Vagina (tissue), 2 donors: ENCODE measurements around the gene NTF3. TPM values are rescaled to one million over a fixed set of nuclear protein-coding genes. Genes with fewer than 3 reads are reported as not detected.

Source experiments
- DNase-seq, 2 donors: peaks; one replicate each; pipeline ENCODE4 v3.0.0-alpha.2; 2017; ENCODE audit errors: extremely low spot score in 2 of 2
- H3K27ac ChIP-seq: fragments of 200-600 bp; sonication (generic); one replicate; pipeline ENCODE4 v1.5.1; 2019
- H3K27me3 ChIP-seq: fragments of 200-600 bp; sonication (generic); one replicate; pipeline ENCODE4 v1.5.1; 2019
- H3K36me3 ChIP-seq, 2 donors: fragments of 200-600 bp; sonication (generic); one replicate each; pipeline ENCODE4 v1.5.1; 2017 to 2019
- H3K4me1 ChIP-seq: fragments of 200-600 bp; sonication (generic); one replicate; pipeline ENCODE4 v1.5.1; 2019
- H3K4me3 ChIP-seq, 2 donors: fragments of 200-600 bp; sonication (generic); 1 replicate in 1 of 2; 2 replicates in 1 of 2; pipeline ENCODE4 v1.5.1; 2016 to 2019
- H3K9me3 ChIP-seq: fragments of 200-600 bp; sonication (generic); one replicate; pipeline ENCODE4 v1.5.1; 2019
- POLR2A ChIP-seq, 2 donors: fragments of 450-650 bp; IDR thresholded peaks; one replicate each; pipeline ENCODE4 v1.6.1; 2017; ENCODE audit warnings: antibody characterized with exemption in 2 of 2, mild to moderate bottlenecking in 2 of 2, moderate library complexity in 2 of 2
- POLR2AphosphoS5 ChIP-seq, 2 donors: sonication (generic); formaldehyde crosslinking; IDR thresholded peaks; one replicate each; pipeline ENCODE4 v1.9.0; 2017; ENCODE audit warnings: antibody characterized with exemption in 2 of 2, mild to moderate bottlenecking in 2 of 2, low read depth in 1 of 2; ENCODE audit not compliant: insufficient read depth in 1 of 2
- intact Hi-C: fragments of 100-400 bp; cut with DNase I; formaldehyde crosslinking; loops from one replicate; pipeline ENCODE4 v1.15.1; 2023
- total RNA-seq: library from RNA; depleted of rRNA; stranded (reverse); fragments of >200 nt; gene quantifications from one replicate; pipeline ENCODE4 v1.2.3, GENCODE V29; 2016
- TF ChIP-seq, protein P1 (sequence below), 3 experiments: fragments of 450-650 bp in 2 of 3; fragments of 200-600 bp in 1 of 3; sonication (generic) in 1 of 3; IDR thresholded peaks; one replicate each; pipeline ENCODE4 v1.5.1; 2017 to 2019; ENCODE audit warnings: antibody characterized with exemption in 3 of 3, mild to moderate bottlenecking in 2 of 3, moderate library complexity in 2 of 3

NTF3 gene
- total RNA-seq, 1 donor from 2014 or later = 1.7 TPM

DNA sequence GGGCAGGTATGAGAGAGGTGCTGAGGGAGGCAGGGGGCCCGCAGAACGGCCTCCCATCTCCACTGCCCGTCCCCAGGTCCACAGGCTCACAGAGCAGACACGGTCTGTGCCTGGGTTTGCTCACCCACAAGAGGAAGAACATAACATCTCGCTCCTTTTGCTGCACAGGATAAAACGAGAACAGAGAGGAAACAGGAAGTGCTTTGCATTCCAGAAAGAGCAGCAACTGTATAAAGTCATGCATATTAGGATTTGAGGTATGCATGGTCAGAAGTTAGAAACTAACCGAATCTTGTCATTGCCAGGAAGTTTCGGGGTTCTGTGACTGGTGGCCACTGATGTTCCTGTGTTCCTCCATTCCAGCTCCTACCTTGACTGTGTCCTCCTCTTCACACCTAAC is 25.0 kb downstream of the NTF3 start:
- DNase-seq = no peak
- no peak overlapping the region for H3K4me3 ChIP-seq
- H3K9me3 ChIP-seq = no peaks in the 10 kb centered on the region
- H3K4me1 ChIP-seq = peaks cover 59% of the 10 kb centered on the region
- TF ChIP-seq POLR2AphosphoS5 (IDR thresholded peaks at IDR 0.05; ENCODE audit: insufficient read depth in 1 of 2, low read depth in 1 of 2) (no peak), POLR2A (IDR thresholded peaks at IDR 0.05) (no peak)
- TF ChIP-seq, protein P1, sequence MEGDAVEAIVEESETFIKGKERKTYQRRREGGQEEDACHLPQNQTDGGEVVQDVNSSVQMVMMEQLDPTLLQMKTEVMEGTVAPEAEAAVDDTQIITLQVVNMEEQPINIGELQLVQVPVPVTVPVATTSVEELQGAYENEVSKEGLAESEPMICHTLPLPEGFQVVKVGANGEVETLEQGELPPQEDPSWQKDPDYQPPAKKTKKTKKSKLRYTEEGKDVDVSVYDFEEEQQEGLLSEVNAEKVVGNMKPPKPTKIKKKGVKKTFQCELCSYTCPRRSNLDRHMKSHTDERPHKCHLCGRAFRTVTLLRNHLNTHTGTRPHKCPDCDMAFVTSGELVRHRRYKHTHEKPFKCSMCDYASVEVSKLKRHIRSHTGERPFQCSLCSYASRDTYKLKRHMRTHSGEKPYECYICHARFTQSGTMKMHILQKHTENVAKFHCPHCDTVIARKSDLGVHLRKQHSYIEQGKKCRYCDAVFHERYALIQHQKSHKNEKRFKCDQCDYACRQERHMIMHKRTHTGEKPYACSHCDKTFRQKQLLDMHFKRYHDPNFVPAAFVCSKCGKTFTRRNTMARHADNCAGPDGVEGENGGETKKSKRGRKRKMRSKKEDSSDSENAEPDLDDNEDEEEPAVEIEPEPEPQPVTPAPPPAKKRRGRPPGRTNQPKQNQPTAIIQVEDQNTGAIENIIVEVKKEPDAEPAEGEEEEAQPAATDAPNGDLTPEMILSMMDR (IDR thresholded peaks at IDR 0.05) = no peak
- no peak overlapping the region for H3K27ac ChIP-seq
- no peaks in the 10 kb centered on the region for H3K36me3 ChIP-seq
- intact Hi-C loops = no loop called here
- no peaks in the 10 kb centered on the region for H3K27me3 ChIP-seq

DNA sequence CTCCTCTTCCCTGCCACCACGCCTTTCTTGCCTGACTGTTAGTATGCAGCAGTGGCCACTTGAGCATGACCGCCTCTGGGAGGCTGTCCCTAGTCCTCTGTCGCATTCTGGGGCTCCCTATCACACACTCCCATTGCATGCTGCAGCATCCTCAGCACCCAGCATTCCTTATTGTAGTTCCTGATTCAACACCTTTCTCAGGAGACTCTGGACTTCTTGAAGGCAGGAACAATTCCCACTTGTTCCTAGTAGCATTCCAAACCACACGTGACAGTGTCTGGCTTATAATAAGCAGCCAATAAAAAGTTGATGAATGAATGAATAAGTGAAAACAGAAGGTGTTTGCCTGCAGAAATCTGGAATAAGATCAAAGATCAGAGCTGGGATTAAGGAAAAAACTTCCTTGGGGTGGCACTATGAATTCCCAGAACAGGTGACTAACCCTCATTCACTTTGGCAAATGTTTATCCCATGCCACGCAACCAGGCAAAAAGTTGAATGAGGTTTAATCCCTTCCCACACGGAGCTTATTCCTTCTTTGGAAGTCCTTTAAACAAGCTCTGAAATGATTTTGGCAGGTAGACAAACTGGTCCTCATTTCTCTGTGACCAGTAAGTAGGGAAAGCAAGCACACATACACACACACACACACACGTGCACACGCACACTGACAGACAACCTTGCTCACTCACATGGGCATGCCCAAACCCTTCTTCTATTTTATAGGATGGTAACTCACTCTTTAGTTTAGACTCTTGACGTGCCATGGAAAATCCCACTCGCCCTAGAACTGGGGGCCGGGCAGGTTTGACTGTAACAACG is 26.5 kb downstream of the NTF3 start:
- intact Hi-C loops = no loop called here
- Histone ChIP-seq H3K9me3 (no peaks in the 10 kb centered on the region), H3K36me3 (no peaks in the 10 kb centered on the region), H3K27ac (no peak overlapping the region), H3K27me3 (no peaks in the 10 kb centered on the region), H3K4me1 (peaks cover 59% of the 10 kb centered on the region), H3K4me3 (no peak overlapping the region)
- no peak for DNase-seq
- no peak for TF ChIP-seq POLR2A (IDR thresholded peaks at IDR 0.05)
- TF ChIP-seq POLR2AphosphoS5 (IDR thresholded peaks at IDR 0.05; ENCODE audit: insufficient read depth in 1 of 2, low read depth in 1 of 2) = no peak
- TF ChIP-seq, protein P1 (IDR thresholded peaks at IDR 0.05) = no peak

DNA sequence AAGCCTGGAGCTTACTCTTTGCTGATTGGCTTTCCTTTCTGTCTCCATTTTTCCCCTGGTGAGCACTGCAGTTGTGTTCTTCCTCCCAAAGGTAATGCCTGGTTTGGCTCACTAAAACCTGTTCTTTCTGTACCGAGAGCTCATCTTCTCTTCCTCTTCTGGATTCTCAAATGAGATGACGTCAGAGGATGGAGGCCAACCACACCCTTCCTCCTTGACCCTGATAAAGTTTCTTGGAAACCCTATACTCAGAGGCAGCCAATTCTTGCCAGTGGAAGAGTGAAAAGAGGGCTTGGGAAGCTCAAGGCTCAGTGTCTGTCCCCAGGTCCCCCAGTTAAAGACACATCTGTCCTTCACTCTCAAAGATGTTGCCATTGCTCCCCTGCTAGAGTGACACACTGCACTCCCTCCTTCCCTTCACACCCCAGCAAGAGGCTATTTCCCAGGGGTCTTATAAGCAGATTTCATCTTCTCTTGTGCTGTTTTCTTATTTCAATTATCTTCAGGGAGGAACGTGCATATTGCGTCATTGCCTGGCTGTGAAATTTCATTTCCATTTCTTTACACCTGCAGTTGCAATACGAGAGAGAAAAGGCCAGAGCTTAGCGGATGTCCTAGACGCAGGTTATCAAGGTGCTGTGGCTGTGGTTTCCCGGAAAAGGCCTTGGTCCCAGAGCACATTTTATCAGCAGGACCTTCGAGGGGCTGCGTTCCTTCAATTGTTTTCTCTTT is 27.3 kb downstream of the NTF3 start:
- intact Hi-C loops = no loop called here
- H3K9me3 ChIP-seq = no peaks in the 10 kb centered on the region
- no peak for DNase-seq
- H3K27ac ChIP-seq = no peak overlapping the region
- no peak for TF ChIP-seq POLR2AphosphoS5 (IDR thresholded peaks at IDR 0.05; ENCODE audit: insufficient read depth in 1 of 2, low read depth in 1 of 2)
- TF ChIP-seq POLR2A (IDR thresholded peaks at IDR 0.05) = no peak
- TF ChIP-seq, protein P1 (IDR thresholded peaks at IDR 0.05) = no peak
- no peaks in the 10 kb centered on the region for H3K36me3 ChIP-seq
- H3K4me3 ChIP-seq = no peak overlapping the region
- no peaks in the 10 kb centered on the region for H3K27me3 ChIP-seq
- peaks cover 51% of the 10 kb centered on the region for H3K4me1 ChIP-seq

DNA sequence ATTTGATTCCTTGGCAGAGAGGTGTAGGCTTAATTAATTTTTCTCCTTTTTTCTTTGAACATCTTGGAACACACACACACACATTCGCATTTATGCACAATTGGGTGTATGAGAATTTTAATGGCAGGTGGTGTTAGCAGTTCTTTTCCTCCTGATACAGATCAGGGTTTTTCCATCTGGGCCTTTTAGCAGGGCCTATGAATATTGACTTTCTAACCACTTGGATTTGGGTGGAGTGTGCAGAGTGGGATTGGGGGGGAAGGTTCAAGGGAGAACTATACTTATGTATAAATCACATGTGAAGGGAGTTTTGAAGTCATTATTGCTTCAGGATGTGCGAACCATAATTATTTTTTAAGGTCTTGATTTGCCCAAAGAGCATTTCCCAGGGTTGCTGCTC is 28.9 kb downstream of the NTF3 start:
- Histone ChIP-seq H3K36me3 (no peaks in the 10 kb centered on the region), H3K4me3 (no peak overlapping the region), H3K4me1 (peaks cover 36% of the 10 kb centered on the region), H3K27me3 (no peaks in the 10 kb centered on the region), H3K9me3 (no peaks in the 10 kb centered on the region), H3K27ac (no peak overlapping the region)
- TF ChIP-seq POLR2A (IDR thresholded peaks at IDR 0.05) (no peak), POLR2AphosphoS5 (IDR thresholded peaks at IDR 0.05; ENCODE audit: insufficient read depth in 1 of 2, low read depth in 1 of 2) (no peak)
- TF ChIP-seq, protein P1 (IDR thresholded peaks at IDR 0.05) = no peak
- intact Hi-C loops = no loop called here
- no peak for DNase-seq

- TF ChIP-seq POLR2AphosphoS5 (IDR thresholded peaks at IDR 0.05; ENCODE audit: insufficient read depth in 1 of 2, low read depth in 1 of 2) (no peak), POLR2A (IDR thresholded peaks at IDR 0.05) (no peak)
- TF ChIP-seq, protein P1 (IDR thresholded peaks at IDR 0.05) = no peak
- Histone ChIP-seq H3K27ac (no peak overlapping the region), H3K9me3 (no peaks in the 10 kb centered on the region), H3K4me3 (no peak overlapping the region), H3K36me3 (no peaks in the 10 kb centered on the region), H3K27me3 (no peaks in the 10 kb centered on the region), H3K4me1 (peaks cover 36% of the 10 kb centered on the region)
- no peak for DNase-seq
- intact Hi-C loops = no loop called here
Measured at GRCh38 chr12:5461966-5462365, 30.1 kb downstream of the NTF3 start.
